ENCODE results near the gene QRICH1.

GRCh38 chr3:49034650-49035049 lies 59.2 kb downstream of the QRICH1 start:
- TF ChIP-seq CTCF (conservative IDR thresholded peaks at IDR 0.05) (no peak), EZH2 (IDR thresholded peaks at IDR 0.05; ENCODE audit: low read depth) (no peak)
